GM19240 (cell line): ENCODE measurements around the gene FAM131C.

Experiments
- DNase-seq: peaks from one replicate; pipeline ENCODE4 v3.0.0; 2011; ENCODE audit warnings: low spot score; ENCODE audit not compliant: insufficient read length

Gene FAM131C

GRCh38 chr1:16101623-16102022 lies 28.2 kb upstream of the FAM131C start:
- no peak for DNase-seq

- DNase-seq: no peak
Observed at GRCh38 chr1:16099412-16099811, 26.0 kb upstream of the FAM131C start.

- DNase-seq: no peak
Observed at GRCh38 chr1:16095447-16095846, 22.0 kb upstream of the FAM131C start.

- DNase-seq: no peak
Observed at GRCh38 chr1:16094453-16095158, 21.2 kb upstream of the FAM131C start.

GRCh38 chr1:16093611-16094010 lies 20.2 kb upstream of the FAM131C start:
- no peak for DNase-seq

GRCh38 chr1:16092923-16093511 lies 19.6 kb upstream of the FAM131C start:
- no peak for DNase-seq

GRCh38 chr1:16092097-16092922 lies 18.9 kb upstream of the FAM131C start:
- DNase-seq: no peak

- DNase-seq: no peak
Observed at GRCh38 chr1:16091296-16091695, 17.8 kb upstream of the FAM131C start.

GRCh38 chr1:16090076-16090826 lies 16.8 kb upstream of the FAM131C start:
- no peak for DNase-seq

GRCh38 chr1:16088996-16089395 lies 15.5 kb upstream of the FAM131C start:
- DNase-seq: no peak

GRCh38 chr1:16088351-16088911 lies 15.0 kb upstream of the FAM131C start:
- DNase-seq: no peak

GRCh38 chr1:16087733-16088132 lies 14.3 kb upstream of the FAM131C start:
- no peak for DNase-seq

GRCh38 chr1:16085522-16085921 lies 12.1 kb upstream of the FAM131C start:
- DNase-seq: no peak

GRCh38 chr1:16083486-16083885 lies 10.0 kb upstream of the FAM131C start:
- DNase-seq: no peak

GRCh38 chr1:16082283-16083038 lies 9.0 kb upstream of the FAM131C start:
- peak; percentile 64 for DNase-seq

- no peak for DNase-seq
Observed at GRCh38 chr1:16081636-16082035, 8.2 kb upstream of the FAM131C start.

- no peak for DNase-seq
Observed at GRCh38 chr1:16080422-16081150, 7.1 kb upstream of the FAM131C start.

- peak; percentile 80 for DNase-seq
Observed at GRCh38 chr1:16078925-16079656, 5.6 kb upstream of the FAM131C start.
